Panc1 (cell line): ENCODE results near the gene ANKRD33B. TPM values are rescaled to one million over a fixed set of nuclear protein-coding genes. Genes with fewer than 3 reads are reported as not detected.

Experiments used
- ATAC-seq: fragments of 200-7000 bp; cut with Tn5 transposase; 2 replicates; pipeline ENCODE4 v1.9.1; 2020; ENCODE audit warnings: mild to moderate bottlenecking, moderate library complexity
- BruUV-seq: library from RNA; stranded (reverse); fragments of 400-500 nt; replicated peaks from 2 replicates; lab custom pipeline; 2021; lab: Mats Ljungman, UMichigan
- CTCF ChIA-PET: fragments of 300-600 bp; sonication (Branson Sonifier 250); formaldehyde crosslinking; loops from one replicate; lab custom pipeline; 2022; ENCODE audit warnings: antibody characterized with exemption; lab: Charles Lee
- POLR2A ChIA-PET: fragments of 300-600 bp; sonication (Branson Sonifier 250); formaldehyde crosslinking; loops from one replicate; lab custom pipeline; 2022; ENCODE audit warnings: antibody characterized with exemption; lab: Charles Lee
- DNase-seq: peaks from one replicate; pipeline ENCODE4 v3.0.0-alpha.2; 2010; ENCODE audit warnings: low read depth, low spot score
- H3K27ac ChIP-seq: 2 replicates; pipeline ENCODE4 v1.5.1; 2011; ENCODE audit warnings: mild to moderate bottlenecking, low read length, inconsistent platforms
- H3K27me3 ChIP-seq: fragments of 200-500 bp; sonication (Bioruptor generic); 2 replicates; pipeline ENCODE4 v1.6.0; 2014; ENCODE audit warnings: low read length, inconsistent platforms; ENCODE audit not compliant: control insufficient read depth, insufficient read depth
- H3K36me3 ChIP-seq: fragments of 200-500 bp; sonication (Bioruptor generic); 2 replicates; pipeline ENCODE4 v1.5.1; 2014; ENCODE audit warnings: inconsistent platforms, mild to moderate bottlenecking, low read length, moderate library complexity; ENCODE audit not compliant: control insufficient read depth, insufficient read depth
- H3K4me1 ChIP-seq: 2 replicates; pipeline ENCODE4 v1.5.1; 2011; ENCODE audit warnings: inconsistent platforms, mild to moderate bottlenecking, low read length, moderate library complexity; ENCODE audit not compliant: control insufficient read depth, insufficient read depth
- H3K4me3 ChIP-seq, 2 experiments: 2 replicates each; pipeline ENCODE4 v1.5.1; 2011 to 2012; ENCODE audit warnings: low read depth in 2 of 2, low read length in 2 of 2, mild to moderate bottlenecking in 2 of 2, inconsistent platforms in 1 of 2, moderate library complexity in 1 of 2
- H3K9me3 ChIP-seq: fragments of 200-500 bp; sonication (Bioruptor generic); 2 replicates; pipeline ENCODE4 v1.5.1; 2014; ENCODE audit warnings: low read depth, mild to moderate bottlenecking, inconsistent platforms, low read length, moderate library complexity; ENCODE audit not compliant: control insufficient read depth, insufficient read depth
- POLR2AphosphoS5 ChIP-seq: IDR thresholded peaks from 2 replicates; pipeline ENCODE4 v1.6.1; 2012; ENCODE audit warnings: mild to moderate bottlenecking, low read depth, low read length, moderate library complexity
- SIN3A ChIP-seq: IDR thresholded peaks from 2 replicates; pipeline ENCODE4 v1.6.1; 2012; ENCODE audit warnings: low read depth, mild to moderate bottlenecking, low read length, moderate library complexity, borderline replicate concordance; ENCODE audit not compliant: insufficient read depth
- TCF7L2 ChIP-seq: IDR thresholded peaks from 2 replicates; pipeline ENCODE4 v1.6.1; 2011; ENCODE audit warnings: mild to moderate bottlenecking, low read depth, low read length, inconsistent platforms
- in situ Hi-C: cut with HindIII; loops from 2 replicates; pipeline ENCODE4 v1.10.0; 2016; ENCODE audit warnings: low sequenced_read_pairs, low pct_unique_long_range_greater_than_20kb
- intact Hi-C: fragments of 100-400 bp; cut with micrococcal nuclease; formaldehyde crosslinking; loops from one replicate; pipeline ENCODE4 v1.10.0; 2022; ENCODE audit not compliant: unreplicated experiment
- total RNA-seq: library from RNA; stranded (reverse); gene quantifications from one replicate; pipeline ENCODE4 v1.2.1, GENCODE V29; 2021; ENCODE audit not compliant: unreplicated experiment
- TF ChIP-seq, protein P1 (sequence below): fragments of 450-650 bp; IDR thresholded peaks from 2 replicates; pipeline ENCODE4 v1.5.1; 2017; ENCODE audit warnings: mild to moderate bottlenecking
- TF ChIP-seq, protein P2 (sequence below), 2 experiments: IDR thresholded peaks; 2 replicates each; pipeline ENCODE4 v1.6.1; 2011 to 2012; ENCODE audit warnings: low read depth in 2 of 2, control low read depth in 1 of 2, low read length in 1 of 2, mild to moderate bottlenecking in 1 of 2, moderate library complexity in 1 of 2; ENCODE audit not compliant: insufficient read depth in 1 of 2

Gene ANKRD33B
- total RNA-seq, 1 experiment from 2014 or later: 19.1 TPM

DNA sequence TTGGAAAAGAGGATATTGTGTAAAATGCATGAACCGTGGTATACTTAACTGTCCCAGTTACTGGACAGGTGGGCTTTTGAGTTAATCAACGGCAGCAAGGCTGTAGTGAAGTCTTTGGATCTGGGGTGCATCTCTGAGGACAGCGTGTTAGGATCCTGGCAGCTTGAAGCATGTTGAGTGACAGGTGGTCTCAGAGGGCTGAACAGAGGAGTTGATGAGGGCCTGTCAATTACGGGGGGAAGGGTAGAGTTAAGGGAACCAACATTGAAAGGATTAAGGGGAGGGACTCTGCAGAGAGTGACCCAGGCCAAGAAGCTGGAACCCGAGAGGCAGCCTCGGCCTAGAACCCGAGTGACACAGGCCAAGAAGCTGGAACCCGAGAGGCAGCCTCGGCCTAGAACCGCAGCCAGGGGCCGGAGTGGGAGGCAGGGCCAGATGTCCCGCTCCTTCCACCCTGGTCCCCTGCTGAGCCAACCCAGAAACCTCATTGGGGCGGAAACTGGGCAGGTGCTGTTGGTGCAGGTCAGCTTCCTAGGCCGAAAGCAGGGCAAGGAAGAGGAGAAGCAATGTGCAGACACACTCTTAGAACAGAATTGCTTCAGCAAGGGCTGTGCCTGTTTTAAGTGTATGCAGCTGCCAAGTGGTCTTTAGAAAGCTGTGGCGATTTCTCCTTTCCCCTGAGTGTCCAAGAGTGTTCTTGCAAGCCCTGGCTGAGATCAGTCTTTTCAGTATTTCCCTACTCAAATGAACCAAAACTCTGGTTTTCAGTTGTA is 62.0 kb downstream of the ANKRD33B start:
- Histone ChIP-seq H3K9me3 (no peaks in the 10 kb centered on the region), H3K27ac (no peak overlapping the region), H3K4me1 (peaks cover 11% of the 10 kb centered on the region), H3K27me3 (no peaks in the 10 kb centered on the region), H3K36me3 (no peaks in the 10 kb centered on the region), H3K4me3 (no peak overlapping the region)
- intact Hi-C loops (loop anchor here (5.0 kb wide), 1 partner anchor 59 kb away; no protein-coding TSS in a partner anchor), in situ Hi-C loops (no loop called here)
- no peak for DNase-seq
- no TSS peak for BruUV-seq
- no peak for TF ChIP-seq TCF7L2
- no peak for TF ChIP-seq POLR2AphosphoS5
- TF ChIP-seq, protein P1, sequence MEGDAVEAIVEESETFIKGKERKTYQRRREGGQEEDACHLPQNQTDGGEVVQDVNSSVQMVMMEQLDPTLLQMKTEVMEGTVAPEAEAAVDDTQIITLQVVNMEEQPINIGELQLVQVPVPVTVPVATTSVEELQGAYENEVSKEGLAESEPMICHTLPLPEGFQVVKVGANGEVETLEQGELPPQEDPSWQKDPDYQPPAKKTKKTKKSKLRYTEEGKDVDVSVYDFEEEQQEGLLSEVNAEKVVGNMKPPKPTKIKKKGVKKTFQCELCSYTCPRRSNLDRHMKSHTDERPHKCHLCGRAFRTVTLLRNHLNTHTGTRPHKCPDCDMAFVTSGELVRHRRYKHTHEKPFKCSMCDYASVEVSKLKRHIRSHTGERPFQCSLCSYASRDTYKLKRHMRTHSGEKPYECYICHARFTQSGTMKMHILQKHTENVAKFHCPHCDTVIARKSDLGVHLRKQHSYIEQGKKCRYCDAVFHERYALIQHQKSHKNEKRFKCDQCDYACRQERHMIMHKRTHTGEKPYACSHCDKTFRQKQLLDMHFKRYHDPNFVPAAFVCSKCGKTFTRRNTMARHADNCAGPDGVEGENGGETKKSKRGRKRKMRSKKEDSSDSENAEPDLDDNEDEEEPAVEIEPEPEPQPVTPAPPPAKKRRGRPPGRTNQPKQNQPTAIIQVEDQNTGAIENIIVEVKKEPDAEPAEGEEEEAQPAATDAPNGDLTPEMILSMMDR: no peak
- TF ChIP-seq SIN3A: no peak
- TF ChIP-seq, protein P2, sequence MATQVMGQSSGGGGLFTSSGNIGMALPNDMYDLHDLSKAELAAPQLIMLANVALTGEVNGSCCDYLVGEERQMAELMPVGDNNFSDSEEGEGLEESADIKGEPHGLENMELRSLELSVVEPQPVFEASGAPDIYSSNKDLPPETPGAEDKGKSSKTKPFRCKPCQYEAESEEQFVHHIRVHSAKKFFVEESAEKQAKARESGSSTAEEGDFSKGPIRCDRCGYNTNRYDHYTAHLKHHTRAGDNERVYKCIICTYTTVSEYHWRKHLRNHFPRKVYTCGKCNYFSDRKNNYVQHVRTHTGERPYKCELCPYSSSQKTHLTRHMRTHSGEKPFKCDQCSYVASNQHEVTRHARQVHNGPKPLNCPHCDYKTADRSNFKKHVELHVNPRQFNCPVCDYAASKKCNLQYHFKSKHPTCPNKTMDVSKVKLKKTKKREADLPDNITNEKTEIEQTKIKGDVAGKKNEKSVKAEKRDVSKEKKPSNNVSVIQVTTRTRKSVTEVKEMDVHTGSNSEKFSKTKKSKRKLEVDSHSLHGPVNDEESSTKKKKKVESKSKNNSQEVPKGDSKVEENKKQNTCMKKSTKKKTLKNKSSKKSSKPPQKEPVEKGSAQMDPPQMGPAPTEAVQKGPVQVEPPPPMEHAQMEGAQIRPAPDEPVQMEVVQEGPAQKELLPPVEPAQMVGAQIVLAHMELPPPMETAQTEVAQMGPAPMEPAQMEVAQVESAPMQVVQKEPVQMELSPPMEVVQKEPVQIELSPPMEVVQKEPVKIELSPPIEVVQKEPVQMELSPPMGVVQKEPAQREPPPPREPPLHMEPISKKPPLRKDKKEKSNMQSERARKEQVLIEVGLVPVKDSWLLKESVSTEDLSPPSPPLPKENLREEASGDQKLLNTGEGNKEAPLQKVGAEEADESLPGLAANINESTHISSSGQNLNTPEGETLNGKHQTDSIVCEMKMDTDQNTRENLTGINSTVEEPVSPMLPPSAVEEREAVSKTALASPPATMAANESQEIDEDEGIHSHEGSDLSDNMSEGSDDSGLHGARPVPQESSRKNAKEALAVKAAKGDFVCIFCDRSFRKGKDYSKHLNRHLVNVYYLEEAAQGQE (IDR thresholded peaks at IDR 0.05; ENCODE audit: insufficient read depth in 1 of 2, low read depth in 2 of 2, low read length in 1 of 2): no peak
- no peak for ATAC-seq
- POLR2A ChIA-PET: no interaction called here
- CTCF ChIA-PET: no interaction called here

DNA sequence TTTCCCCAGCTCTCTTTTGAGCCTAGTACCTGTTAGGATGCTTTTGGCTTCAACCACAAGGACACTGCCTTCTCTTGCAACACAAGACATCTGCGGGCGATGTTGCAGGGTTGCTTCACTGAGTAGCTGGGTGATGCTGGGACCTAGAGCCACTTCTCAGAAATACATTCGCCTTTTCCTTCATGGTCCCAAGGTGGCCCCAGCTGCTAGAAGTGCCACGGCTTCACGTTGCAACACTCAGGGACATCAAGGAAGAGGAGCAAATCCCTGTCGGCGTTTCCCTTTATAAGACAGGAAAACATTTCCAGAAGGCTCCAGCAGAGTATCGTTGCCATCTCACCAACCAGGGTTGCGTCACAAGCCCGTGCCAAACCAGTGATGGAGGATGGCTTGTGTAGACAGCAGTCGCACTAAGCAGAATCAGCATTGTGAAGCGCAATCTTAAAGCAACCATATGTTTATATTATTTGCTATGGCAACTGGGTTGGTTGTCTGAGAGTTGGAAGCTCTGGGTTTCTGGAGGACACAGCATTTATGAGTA is 62.7 kb downstream of the ANKRD33B start:
- intact Hi-C loops (loop anchor here (5.0 kb wide), 1 partner anchor 59 kb away; no protein-coding TSS in a partner anchor), in situ Hi-C loops (no loop called here)
- ATAC-seq (no peak), DNase-seq (no peak)
- BruUV-seq: no TSS peak
- Histone ChIP-seq H3K9me3 (no peaks in the 10 kb centered on the region), H3K36me3 (no peaks in the 10 kb centered on the region), H3K27me3 (no peaks in the 10 kb centered on the region), H3K4me3 (no peak overlapping the region), H3K4me1 (peaks cover 11% of the 10 kb centered on the region), H3K27ac (no peak overlapping the region)
- POLR2A ChIA-PET: interaction anchor here (0.6 kb wide), 1 partner anchor 47 kb away, joined by 4 read pairs; no protein-coding TSS in a partner anchor
- TF ChIP-seq, protein P1: no peak
- TF ChIP-seq POLR2AphosphoS5 (no peak), TCF7L2 (no peak), SIN3A (no peak)
- TF ChIP-seq, protein P2 (IDR thresholded peaks at IDR 0.05; ENCODE audit: insufficient read depth in 1 of 2, low read depth in 2 of 2, low read length in 1 of 2): no peak
- CTCF ChIA-PET: interaction anchor here (1.1 to 2.4 kb wide), 2 partner anchors 141 to 174 kb away, joined by 16 to 53 read pairs; no protein-coding TSS in a partner anchor
